ENCODE results near the gene NRDC.

- TF ChIP-seq EZH2 (IDR thresholded peaks at IDR 0.05; ENCODE audit: low read depth, low read length, severe bottlenecking) (no peak), CTCF (IDR thresholded peaks at IDR 0.05; ENCODE audit: control extremely low read depth in 1 of 3, insufficient read depth in 1 of 3, low read depth in 1 of 3, low read length in 3 of 3) (no peak), POLR2A (IDR thresholded peaks at IDR 0.05; ENCODE audit: control extremely low read depth in 1 of 2, low read depth in 2 of 2, low read length in 2 of 2) (no peak), CREB1 (IDR thresholded peaks at IDR 0.05) (no peak), FOSL1 (IDR thresholded peaks at IDR 0.05; ENCODE audit: insufficient read depth, low read depth, low read length) (no peak), POLR2AphosphoS5 (IDR thresholded peaks at IDR 0.05; ENCODE audit: low read depth, low read length) (no peak), SUZ12 (IDR thresholded peaks at IDR 0.05; ENCODE audit: low read length) (no peak), ATF3 (IDR thresholded peaks at IDR 0.05; ENCODE audit: insufficient read depth, low read depth, low read length) (no peak), RAD21 (IDR thresholded peaks at IDR 0.05 in 1 of 2, conservative IDR thresholded peaks at IDR 0.05 in 1 of 2; ENCODE audit: low read depth in 2 of 2, low read length in 2 of 2) (no peak), SRF (IDR thresholded peaks at IDR 0.05; ENCODE audit: low read depth, low read length) (no peak), ZNF274 (IDR thresholded peaks at IDR 0.05; ENCODE audit: borderline replicate concordance, extremely low read depth, low read length) (no peak), KDM1A (IDR thresholded peaks at IDR 0.05; ENCODE audit: borderline replicate concordance, low read length) (no peak), EP300 (IDR thresholded peaks at IDR 0.05; ENCODE audit: borderline replicate concordance in 1 of 2, low read depth in 2 of 2, low read length in 2 of 2) (no peak), BACH1 (IDR thresholded peaks at IDR 0.05; ENCODE audit: low read length) (no peak)
Observed at GRCh38 chr1:51760872-51761271, 117.7 kb downstream of the NRDC start.

Data from H1 (cell line).